Fibroblast of skin of back (primary cell): ENCODE measurements around the gene HGS.

Source experiments
- DNase-seq: peaks from one replicate; pipeline ENCODE4 v3.0.0-alpha.2; 2013

Gene HGS

DNA sequence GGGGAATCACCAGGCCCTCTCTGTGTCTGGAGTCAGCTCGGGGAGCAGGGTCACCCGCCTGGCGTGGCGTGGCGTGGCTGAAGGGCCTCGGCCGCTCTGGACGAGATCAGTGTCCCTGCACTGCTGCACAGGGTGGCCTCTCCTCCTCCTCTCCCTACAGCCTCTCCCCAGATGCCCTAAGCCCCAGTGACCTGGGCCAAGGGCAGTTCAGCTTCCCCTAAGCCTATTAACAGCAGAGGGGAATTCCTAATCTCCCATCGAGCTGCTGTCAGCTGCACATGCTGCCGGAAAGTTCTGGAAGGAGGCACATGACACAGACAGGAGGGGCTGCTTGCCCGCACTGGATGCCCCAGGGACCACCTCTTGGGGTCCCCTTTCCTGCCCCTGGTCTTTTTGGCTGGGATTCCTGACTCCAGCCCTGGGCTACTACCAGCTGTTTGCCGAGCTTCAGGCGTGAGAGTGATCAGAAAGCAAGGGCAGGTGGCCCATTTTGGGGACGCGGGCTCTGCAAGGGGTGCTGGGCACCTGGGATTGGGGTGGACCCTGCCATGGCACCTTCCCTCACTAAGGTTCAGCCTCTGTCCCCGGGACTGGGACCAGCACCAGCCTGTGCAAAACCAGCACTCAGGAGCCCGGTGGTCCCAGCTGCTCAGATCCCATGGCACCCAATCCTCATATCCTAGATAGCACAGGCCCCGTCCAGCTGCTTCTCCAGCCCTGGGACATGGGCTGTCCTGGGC, 28.3 kb upstream of the HGS start:
- no peak for DNase-seq

GRCh38 chr17:81656118-81656743, 27.6 kb upstream of the HGS start, which contains the start of gene PDE6G:
PDE6G (minus strand) TSS chr17:81656542; CDS start chr17:81653305, 3,237 bp downstream.
- no peak for DNase-seq

DNA sequence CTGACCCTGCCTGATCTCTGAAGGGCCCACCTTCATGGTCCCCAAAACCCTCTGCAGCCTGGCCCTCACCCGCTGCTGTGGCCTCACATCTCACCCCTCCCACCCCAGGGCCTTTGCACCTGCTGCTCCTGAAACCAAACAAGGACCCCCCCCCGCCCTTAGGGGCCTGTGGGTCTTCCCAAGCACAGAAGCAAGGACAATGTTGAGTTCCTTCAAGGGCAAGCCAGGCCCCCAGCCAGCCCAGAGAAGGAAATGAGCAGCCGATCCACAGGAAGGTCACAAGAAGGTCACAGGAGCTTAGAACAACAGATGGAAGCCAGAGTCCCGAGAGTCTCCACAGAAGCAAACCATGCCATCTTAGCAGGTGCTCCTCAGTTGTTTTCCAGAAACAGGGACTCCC, 27.0 kb upstream of the HGS start:
- no peak for DNase-seq

GRCh38 chr17:81659038-81659437, 24.8 kb upstream of the HGS start:
- no peak for DNase-seq

DNA sequence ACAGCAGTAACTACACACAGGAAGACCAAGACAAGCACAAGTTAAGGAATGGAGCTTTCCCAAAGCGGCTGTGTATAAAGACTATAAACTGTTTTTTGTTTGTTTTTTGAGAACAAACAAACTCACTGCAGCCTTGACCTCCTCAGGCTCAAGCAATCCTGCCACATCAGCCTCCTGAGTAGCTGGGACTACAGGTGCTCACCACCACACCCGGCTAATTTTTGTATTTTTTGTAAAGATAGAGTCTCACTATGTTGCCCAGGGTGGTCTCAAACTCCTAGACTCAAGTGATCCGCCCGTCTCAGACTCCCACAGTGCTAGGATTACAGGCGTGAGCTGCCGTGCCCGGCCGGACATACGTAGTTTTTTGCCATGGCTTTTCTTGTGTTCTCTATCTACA, 23.4 kb upstream of the HGS start:
- no peak for DNase-seq

DNA sequence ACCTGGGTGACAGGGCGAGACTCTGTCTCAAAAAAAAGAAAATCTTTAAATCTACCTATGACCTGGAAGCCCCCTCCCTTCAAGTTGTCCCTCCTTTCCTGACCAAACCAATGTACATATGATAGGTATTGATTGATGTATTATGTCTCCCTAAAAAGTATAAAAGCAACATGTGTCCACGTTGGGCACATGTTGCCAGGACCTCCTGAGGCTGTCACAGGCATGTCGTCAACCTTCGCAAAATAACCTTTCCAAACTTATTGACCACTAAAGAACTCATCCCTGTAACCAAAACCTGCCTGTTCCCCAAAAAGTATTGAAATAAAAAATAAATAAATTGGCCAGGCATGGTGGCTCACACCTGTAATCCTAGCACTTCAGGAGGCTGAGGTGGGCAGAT, 21.8 kb upstream of the HGS start:
- DNase-seq, result no peak

- DNase-seq, result no peak
Observed at GRCh38 chr17:81664051-81664470, 19.8 kb upstream of the HGS start.

DNA sequence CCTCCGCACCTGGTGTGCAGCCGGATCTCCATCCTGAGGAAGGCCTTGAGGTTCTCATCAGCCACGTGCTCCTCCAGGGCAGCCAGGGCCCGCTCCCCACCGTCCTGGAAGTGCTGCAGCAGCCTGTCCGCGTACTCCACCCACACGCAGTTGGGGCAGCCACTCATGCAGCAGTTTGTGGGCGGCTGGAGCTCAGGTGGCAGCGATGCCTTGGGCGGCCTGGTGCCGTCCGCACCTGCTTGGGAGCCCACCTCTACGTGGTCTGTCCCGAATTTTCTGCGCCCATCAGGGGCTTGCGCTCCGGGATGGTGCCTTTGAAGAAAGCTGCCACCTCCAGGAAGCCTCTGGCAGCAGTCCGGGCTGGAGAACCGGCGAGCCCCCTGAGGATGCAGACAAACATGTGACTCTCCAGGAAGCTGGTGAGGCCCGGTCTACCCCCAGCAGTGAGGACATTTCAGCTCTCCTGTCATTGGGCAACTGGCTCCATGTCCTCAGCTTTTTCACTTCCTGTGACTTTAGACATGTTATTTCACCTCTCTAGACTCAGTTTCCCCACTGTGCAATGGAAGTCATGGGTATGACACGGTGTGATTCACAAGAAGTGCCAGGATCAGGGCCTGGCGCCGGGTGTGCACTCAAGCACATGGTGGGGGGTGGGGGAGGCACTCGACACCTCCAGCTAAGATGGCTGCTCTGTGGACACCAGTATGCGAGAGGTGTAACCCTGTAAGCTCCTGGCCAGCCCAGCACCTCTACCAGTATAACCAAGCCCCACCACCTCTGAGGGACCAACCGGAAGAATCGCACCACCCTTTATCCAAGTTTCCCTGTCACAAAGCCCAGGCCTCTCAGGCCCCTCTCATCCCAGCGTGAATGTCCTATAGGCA, 18.4 kb upstream of the HGS start:
- peak; percentile 29 for DNase-seq

DNA sequence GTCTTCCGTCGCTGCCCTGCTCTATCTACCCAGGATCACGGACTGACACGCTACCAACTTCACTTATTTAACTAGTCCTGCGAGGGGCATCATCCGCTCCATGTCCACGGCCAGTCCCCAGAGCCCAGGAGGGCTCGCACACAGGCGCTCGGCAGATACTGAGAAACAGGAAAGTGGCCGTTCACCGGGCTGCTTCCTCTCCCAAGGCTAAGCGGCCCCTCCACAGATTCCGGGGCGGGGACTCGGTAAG, 17.8 kb upstream of the HGS start:
- DNase-seq, result peak; percentile 43

GRCh38 chr17:81666342-81667191, 17.2 kb upstream of the HGS start, which contains the start of the genes CCDC137 and OXLD1:
CCDC137 (plus strand) TSS chr17:81666737; CDS start chr17:81666767, 30 bp downstream.
OXLD1 (minus strand) TSS chr17:81666605; CDS start chr17:81666577, 28 bp downstream.
- peak; percentile 97 for DNase-seq

GRCh38 chr17:81667754-81668153, 16.1 kb upstream of the HGS start:
- no peak for DNase-seq

DNA sequence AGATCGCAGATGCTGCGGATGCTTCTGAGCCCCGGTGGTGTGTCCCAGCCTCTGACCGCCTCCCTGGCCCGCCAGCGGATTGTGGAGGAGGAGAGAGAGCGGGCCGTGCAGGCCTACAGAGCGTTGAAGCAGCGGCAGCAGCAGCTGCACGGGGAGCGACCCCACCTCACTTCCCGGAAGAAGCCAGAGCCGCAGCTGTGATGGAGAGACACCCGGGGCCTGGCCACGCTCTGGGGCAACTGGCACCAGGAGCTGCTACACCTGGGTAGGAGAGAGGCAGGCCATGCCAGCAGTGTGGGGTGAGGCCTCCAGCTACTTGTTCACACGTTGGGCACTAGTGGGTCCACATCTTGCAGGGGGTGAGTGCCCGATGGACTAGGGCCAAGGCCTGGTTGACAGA, 11.3 kb upstream of the HGS start:
- DNase-seq, result no peak

DNA sequence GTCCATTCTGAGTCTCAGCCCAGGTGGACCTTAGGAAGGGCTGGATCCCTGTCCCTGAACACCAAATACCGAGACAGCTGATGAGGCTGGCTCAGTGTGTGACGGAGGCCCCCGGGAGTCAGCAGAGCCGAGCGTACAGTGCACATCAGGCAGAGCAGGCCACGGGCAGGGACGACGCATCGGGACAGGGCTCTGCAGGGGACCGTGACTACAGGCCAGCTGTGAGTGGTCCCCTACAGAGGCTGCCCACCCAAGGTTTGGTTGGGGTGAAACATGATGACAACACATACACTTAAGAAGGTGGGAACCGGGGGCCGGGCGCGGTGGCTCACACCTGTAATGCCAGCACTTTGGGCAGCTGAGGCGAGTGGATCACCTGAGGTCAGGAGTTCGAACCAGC, 10.9 kb upstream of the HGS start:
- no peak for DNase-seq

GRCh38 chr17:81673561-81674258, 10.1 kb upstream of the HGS start:
- no peak for DNase-seq

DNA sequence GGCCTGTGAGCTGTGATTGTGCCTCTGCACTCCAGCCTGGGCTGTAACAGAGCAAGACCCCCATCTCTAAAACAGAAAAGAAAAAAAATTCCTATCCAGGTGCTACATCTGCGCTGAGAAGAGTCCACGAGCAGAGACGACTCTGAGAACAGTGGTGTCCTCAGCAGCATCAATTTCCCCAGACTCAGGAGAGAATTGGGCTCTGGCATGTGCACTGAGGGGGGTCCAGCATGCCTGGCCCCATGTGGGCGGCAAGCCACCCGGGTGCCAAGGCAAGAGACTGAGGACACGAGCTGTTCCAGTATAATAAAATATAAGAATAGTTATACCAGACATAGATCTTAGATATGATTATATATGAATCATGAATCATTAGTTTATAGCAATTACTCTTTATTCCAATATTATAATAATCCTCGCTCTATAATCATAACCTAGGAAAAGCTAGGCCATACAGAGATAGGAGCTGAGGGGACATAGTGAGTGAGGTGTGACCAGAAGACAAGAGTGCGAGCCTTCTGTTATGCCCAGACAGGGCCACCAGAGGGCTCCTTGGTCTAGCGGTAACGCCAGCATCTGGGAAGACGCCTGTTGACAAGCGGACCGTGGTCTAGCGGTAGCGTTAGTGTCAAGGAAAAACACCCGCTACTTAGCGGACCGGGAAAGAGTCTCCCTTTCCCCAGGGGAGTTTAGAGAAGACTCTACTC, 8.1 kb upstream of the HGS start:
- DNase-seq, result peak; percentile 35

- DNase-seq, result no peak
Observed at GRCh38 chr17:81676906-81677305, 6.9 kb upstream of the HGS start.

- no peak for DNase-seq
Observed at GRCh38 chr17:81680150-81680549, 3.7 kb upstream of the HGS start.

GRCh38 chr17:81681672-81682071, 2.1 kb upstream of the HGS start:
- no peak for DNase-seq

GRCh38 chr17:81682565-81683207, 1.1 kb upstream of the HGS start:
- DNase-seq, result peak; percentile 9

DNA sequence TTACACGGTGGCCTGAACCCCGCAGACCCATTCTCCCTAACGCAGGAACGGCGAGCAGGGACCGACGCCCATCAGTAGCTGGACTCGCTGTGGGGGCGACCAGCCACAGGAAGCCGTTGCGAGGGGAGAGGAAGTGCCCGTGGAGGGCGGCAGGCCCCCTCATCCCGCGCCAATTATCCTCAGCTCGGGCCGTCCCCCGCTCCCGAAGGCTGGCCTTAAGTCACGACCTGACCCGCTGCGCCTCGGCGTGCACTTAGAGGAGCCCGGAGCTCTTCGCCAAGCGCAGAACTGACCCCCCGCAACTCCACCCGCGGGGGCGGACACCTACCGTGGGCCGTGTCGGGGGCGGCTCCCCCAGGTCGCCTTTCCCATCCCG, 615 bp upstream of the HGS start:
- DNase-seq, result no peak

- peak; percentile 85 for DNase-seq
Observed at GRCh38 chr17:81684442-81684911, 666 bp downstream of the HGS start.
